Measurements from ENCODE around the gene CEP57L1. TPM values are rescaled to one million over a fixed set of nuclear protein-coding genes. Genes with fewer than 3 reads are reported as not detected.
A peak's percentile ranks its signal among the peaks of the same experiment; 100 is the strongest.

CEP57L1 gene
- total RNA-seq, 1 donor from 2014 or later, result 17.5 TPM

GRCh38 chr6:109053336-109053735, 42.0 kb upstream of the CEP57L1 start:
- Histone ChIP-seq H3K27ac (ENCODE audit: low read depth, low read length) (no peak overlapping the region), H3K79me2 (ENCODE audit: insufficient read depth, low read length) (no peaks in the 10 kb centered on the region), H4K20me1 (ENCODE audit: insufficient read depth, low read length) (no peaks in the 10 kb centered on the region), H3K36me3 (ENCODE audit: insufficient read depth, low read length) (no peaks in the 10 kb centered on the region), H3K27me3 (ENCODE audit: insufficient read depth, low read length) (no peaks in the 10 kb centered on the region), H2AFZ (ENCODE audit: low read depth, low read length) (no peak overlapping the region), H3K4me2 (ENCODE audit: low read length) (no peak overlapping the region), H3K9ac (ENCODE audit: low read length) (no peak overlapping the region), H3K4me1 (ENCODE audit: insufficient read depth, low read length) (no peaks in the 10 kb centered on the region), H3K4me3 (ENCODE audit: insufficient read depth, low read depth, low read length) (no peak overlapping the region), H3K9me3 (ENCODE audit: insufficient read depth, low read depth, low read length) (no peaks in the 10 kb centered on the region)
- no peak for FAIRE-seq
- DNase-seq (ENCODE audit: low read depth), result no peak
- H3K36me3 Mint-ChIP-seq (ENCODE audit: low read depth, unreplicated experiment), result no peaks in the 10 kb centered on the region
- H3K27me3 Mint-ChIP-seq (ENCODE audit: low read depth, unreplicated experiment), result no peaks in the 10 kb centered on the region
- H3K9me3 Mint-ChIP-seq (ENCODE audit: unreplicated experiment), result no peaks in the 10 kb centered on the region
- no peak overlapping the region for H3K27ac Mint-ChIP-seq (ENCODE audit: unreplicated experiment)
- no peak overlapping the region for H3K4me3 Mint-ChIP-seq (ENCODE audit: unreplicated experiment)
- H3K4me1 Mint-ChIP-seq (ENCODE audit: low read depth, unreplicated experiment), result peaks cover 21% of the 10 kb centered on the region
- no peak for TF ChIP-seq CTCF (IDR thresholded peaks at IDR 0.05; ENCODE audit: insufficient read depth, low read depth, low read length)
- TF ChIP-seq EZH2 (IDR thresholded peaks at IDR 0.05; ENCODE audit: insufficient read depth, low read length), result no peak

- H3K4me3 Mint-ChIP-seq (ENCODE audit: unreplicated experiment), result no peak overlapping the region
- no peaks in the 10 kb centered on the region for H3K79me2 ChIP-seq (ENCODE audit: insufficient read depth, low read length)
- no peaks in the 10 kb centered on the region for H3K27me3 ChIP-seq (ENCODE audit: insufficient read depth, low read length)
- no peak overlapping the region for H3K9ac ChIP-seq (ENCODE audit: low read length)
- no peak overlapping the region for H3K27ac ChIP-seq (ENCODE audit: low read depth, low read length)
- H3K36me3 Mint-ChIP-seq (ENCODE audit: low read depth, unreplicated experiment), result no peaks in the 10 kb centered on the region
- H4K20me1 ChIP-seq (ENCODE audit: insufficient read depth, low read length), result no peaks in the 10 kb centered on the region
- peak; percentile 54 for FAIRE-seq
- H3K27ac Mint-ChIP-seq (ENCODE audit: unreplicated experiment), result no peak overlapping the region
- no peak overlapping the region for H3K4me2 ChIP-seq (ENCODE audit: low read length)
- H3K4me3 ChIP-seq (ENCODE audit: insufficient read depth, low read depth, low read length), result no peak overlapping the region
- H3K4me1 Mint-ChIP-seq (ENCODE audit: low read depth, unreplicated experiment), result peaks cover 27% of the 10 kb centered on the region
- H2AFZ ChIP-seq (ENCODE audit: low read depth, low read length), result no peak overlapping the region
- H3K27me3 Mint-ChIP-seq (ENCODE audit: low read depth, unreplicated experiment), result no peaks in the 10 kb centered on the region
- H3K4me1 ChIP-seq (ENCODE audit: insufficient read depth, low read length), result no peaks in the 10 kb centered on the region
- DNase-seq (ENCODE audit: low read depth), result no peak
- no peak for TF ChIP-seq EZH2 (IDR thresholded peaks at IDR 0.05; ENCODE audit: insufficient read depth, low read length)
- TF ChIP-seq CTCF (IDR thresholded peaks at IDR 0.05; ENCODE audit: insufficient read depth, low read depth, low read length), result no peak
- H3K9me3 ChIP-seq (ENCODE audit: insufficient read depth, low read depth, low read length), result no peaks in the 10 kb centered on the region
- H3K36me3 ChIP-seq (ENCODE audit: insufficient read depth, low read length), result no peaks in the 10 kb centered on the region
- H3K9me3 Mint-ChIP-seq (ENCODE audit: unreplicated experiment), result no peaks in the 10 kb centered on the region
Measured at GRCh38 chr6:109055771-109056235, 39.5 kb upstream of the CEP57L1 start.

- Histone ChIP-seq H4K20me1 (ENCODE audit: insufficient read depth, low read length) (no peaks in the 10 kb centered on the region), H3K9ac (ENCODE audit: low read length) (no peak overlapping the region), H3K4me3 (ENCODE audit: insufficient read depth, low read depth, low read length) (no peak overlapping the region), H3K4me1 (ENCODE audit: insufficient read depth, low read length) (no peaks in the 10 kb centered on the region), H3K4me2 (ENCODE audit: low read length) (no peak overlapping the region), H3K27me3 (ENCODE audit: insufficient read depth, low read length) (no peaks in the 10 kb centered on the region), H3K79me2 (ENCODE audit: insufficient read depth, low read length) (no peaks in the 10 kb centered on the region), H3K36me3 (ENCODE audit: insufficient read depth, low read length) (no peaks in the 10 kb centered on the region), H2AFZ (ENCODE audit: low read depth, low read length) (no peak overlapping the region), H3K9me3 (ENCODE audit: insufficient read depth, low read depth, low read length) (no peaks in the 10 kb centered on the region), H3K27ac (ENCODE audit: low read depth, low read length) (no peak overlapping the region)
- Mint-ChIP-seq H3K9me3 (ENCODE audit: unreplicated experiment) (no peaks in the 10 kb centered on the region), H3K36me3 (ENCODE audit: low read depth, unreplicated experiment) (no peaks in the 10 kb centered on the region), H3K4me1 (ENCODE audit: low read depth, unreplicated experiment) (peaks cover 26% of the 10 kb centered on the region), H3K4me3 (ENCODE audit: unreplicated experiment) (no peak overlapping the region), H3K27ac (ENCODE audit: unreplicated experiment) (no peak overlapping the region), H3K27me3 (ENCODE audit: low read depth, unreplicated experiment) (no peaks in the 10 kb centered on the region)
- TF ChIP-seq EZH2 (IDR thresholded peaks at IDR 0.05; ENCODE audit: insufficient read depth, low read length) (no peak), CTCF (IDR thresholded peaks at IDR 0.05; ENCODE audit: insufficient read depth, low read depth, low read length) (no peak)
- DNase-seq (ENCODE audit: low read depth) (no peak), FAIRE-seq (no peak)
Measured at GRCh38 chr6:109056661-109057060, 38.6 kb upstream of the CEP57L1 start.
